WERI-Rb-1 (cell line): ENCODE results near the gene VASH1.
A peak's percentile ranks its signal among the peaks of the same experiment; 100 is the strongest.

Experiments used
- DNase-seq: peaks from one replicate; pipeline ENCODE4 v3.0.0-alpha.2; 2020
- H3K27ac ChIP-seq: fragments of 250-450 bp; sonication (Bioruptor Pico); 2 replicates; pipeline ENCODE4 v1.5.1; 2020; ENCODE audit warnings: mild to moderate bottlenecking, moderate library complexity
- H3K27me3 ChIP-seq: fragments of 250-450 bp; sonication (Bioruptor Pico); 2 replicates; pipeline ENCODE4 v1.5.1; 2021; ENCODE audit warnings: mild to moderate bottlenecking, low read depth, moderate library complexity; ENCODE audit not compliant: insufficient read depth, severe bottlenecking
- H3K36me3 ChIP-seq: fragments of 250-450 bp; sonication (Bioruptor Pico); 2 replicates; pipeline ENCODE4 v1.5.1; 2020; ENCODE audit warnings: mild to moderate bottlenecking, moderate library complexity
- H3K4me3 ChIP-seq: 2 replicates; pipeline ENCODE4 v1.5.1; 2011; ENCODE audit warnings: low read depth, mild to moderate bottlenecking, control low read depth, low read length
- H3K9me3 ChIP-seq: fragments of 250-450 bp; sonication (Bioruptor Pico); 2 replicates; pipeline ENCODE4 v1.5.1; 2021; ENCODE audit warnings: mild to moderate bottlenecking, moderate library complexity; ENCODE audit not compliant: severe bottlenecking
- TF ChIP-seq, protein P1 (sequence below): IDR thresholded peaks from 2 replicates; pipeline ENCODE4 v1.5.1; 2011; ENCODE audit warnings: low read depth, mild to moderate bottlenecking, control low read depth, inconsistent platforms, low read length

Gene VASH1

DNA sequence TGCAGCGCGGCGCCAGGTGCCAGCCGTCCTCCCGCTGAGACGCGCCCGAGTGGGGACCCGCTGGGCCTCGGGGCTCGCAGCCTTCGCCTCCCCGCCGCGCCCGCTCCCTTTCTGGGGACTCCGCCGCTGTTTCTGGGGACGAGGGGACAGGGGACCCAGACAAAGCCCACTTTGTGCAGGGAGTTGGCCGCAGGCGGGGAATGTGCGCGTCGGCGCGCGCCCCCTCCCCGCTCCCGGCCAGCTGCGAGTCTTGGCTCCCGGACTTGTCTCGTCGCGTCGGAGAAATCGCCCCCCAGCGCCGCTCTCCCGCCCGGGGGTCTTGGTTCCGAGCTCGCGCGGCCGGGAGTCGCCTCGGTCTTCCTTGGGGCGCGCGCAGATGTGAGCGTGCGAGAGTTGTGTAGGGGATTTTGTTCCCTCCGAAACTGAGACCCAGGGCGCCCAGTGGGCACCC lies 717 bp downstream of the VASH1 start:
- H3K36me3 ChIP-seq: no peaks in the 10 kb centered on the region
- peaks cover 12% of the 10 kb centered on the region for H3K27me3 ChIP-seq
- H3K4me3 ChIP-seq: peak overlapping the region; percentile 62
- H3K9me3 ChIP-seq: no peaks in the 10 kb centered on the region
- TF ChIP-seq, protein P1, sequence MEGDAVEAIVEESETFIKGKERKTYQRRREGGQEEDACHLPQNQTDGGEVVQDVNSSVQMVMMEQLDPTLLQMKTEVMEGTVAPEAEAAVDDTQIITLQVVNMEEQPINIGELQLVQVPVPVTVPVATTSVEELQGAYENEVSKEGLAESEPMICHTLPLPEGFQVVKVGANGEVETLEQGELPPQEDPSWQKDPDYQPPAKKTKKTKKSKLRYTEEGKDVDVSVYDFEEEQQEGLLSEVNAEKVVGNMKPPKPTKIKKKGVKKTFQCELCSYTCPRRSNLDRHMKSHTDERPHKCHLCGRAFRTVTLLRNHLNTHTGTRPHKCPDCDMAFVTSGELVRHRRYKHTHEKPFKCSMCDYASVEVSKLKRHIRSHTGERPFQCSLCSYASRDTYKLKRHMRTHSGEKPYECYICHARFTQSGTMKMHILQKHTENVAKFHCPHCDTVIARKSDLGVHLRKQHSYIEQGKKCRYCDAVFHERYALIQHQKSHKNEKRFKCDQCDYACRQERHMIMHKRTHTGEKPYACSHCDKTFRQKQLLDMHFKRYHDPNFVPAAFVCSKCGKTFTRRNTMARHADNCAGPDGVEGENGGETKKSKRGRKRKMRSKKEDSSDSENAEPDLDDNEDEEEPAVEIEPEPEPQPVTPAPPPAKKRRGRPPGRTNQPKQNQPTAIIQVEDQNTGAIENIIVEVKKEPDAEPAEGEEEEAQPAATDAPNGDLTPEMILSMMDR: no peak
- no peak overlapping the region for H3K27ac ChIP-seq
- DNase-seq: no peak

DNA sequence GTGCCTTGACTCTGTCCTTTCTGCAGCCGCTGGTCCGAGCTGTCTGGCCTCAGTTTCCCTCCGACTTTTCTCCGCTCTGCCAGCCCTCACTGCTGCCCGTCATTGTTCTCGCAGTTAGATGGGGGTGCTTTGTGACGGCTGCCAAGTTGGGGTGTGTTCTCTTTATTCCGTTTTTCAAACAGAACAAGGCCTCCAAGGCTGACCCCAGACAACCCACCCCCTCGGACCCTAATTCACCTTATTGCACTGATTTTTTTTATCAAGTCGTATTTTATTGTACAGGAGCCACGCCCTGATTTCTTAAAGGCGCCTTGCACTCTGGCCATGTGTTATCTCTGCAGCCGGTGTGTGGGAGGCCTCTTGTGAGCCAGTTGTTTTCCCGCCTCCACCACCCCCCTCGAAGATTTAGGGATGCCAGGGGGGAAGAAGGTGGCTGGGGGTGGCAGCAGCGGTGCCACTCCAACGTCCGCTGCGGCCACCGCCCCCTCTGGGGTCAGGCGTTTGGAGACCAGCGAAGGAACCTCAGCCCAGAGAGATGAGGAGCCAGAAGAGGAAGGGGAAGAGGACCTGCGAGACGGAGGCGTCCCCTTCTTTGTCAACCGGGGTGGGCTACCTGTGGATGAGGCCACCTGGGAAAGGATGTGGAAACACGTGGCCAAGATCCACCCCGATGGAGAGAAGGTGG lies 1.3 kb downstream of the VASH1 start:
- H3K4me3 ChIP-seq: peak overlapping the region; percentile 62
- no peaks in the 10 kb centered on the region for H3K36me3 ChIP-seq
- TF ChIP-seq, protein P1: no peak
- no peak for DNase-seq
- H3K27me3 ChIP-seq: peaks cover 12% of the 10 kb centered on the region
- H3K27ac ChIP-seq: no peak overlapping the region
- H3K9me3 ChIP-seq: no peaks in the 10 kb centered on the region

DNA sequence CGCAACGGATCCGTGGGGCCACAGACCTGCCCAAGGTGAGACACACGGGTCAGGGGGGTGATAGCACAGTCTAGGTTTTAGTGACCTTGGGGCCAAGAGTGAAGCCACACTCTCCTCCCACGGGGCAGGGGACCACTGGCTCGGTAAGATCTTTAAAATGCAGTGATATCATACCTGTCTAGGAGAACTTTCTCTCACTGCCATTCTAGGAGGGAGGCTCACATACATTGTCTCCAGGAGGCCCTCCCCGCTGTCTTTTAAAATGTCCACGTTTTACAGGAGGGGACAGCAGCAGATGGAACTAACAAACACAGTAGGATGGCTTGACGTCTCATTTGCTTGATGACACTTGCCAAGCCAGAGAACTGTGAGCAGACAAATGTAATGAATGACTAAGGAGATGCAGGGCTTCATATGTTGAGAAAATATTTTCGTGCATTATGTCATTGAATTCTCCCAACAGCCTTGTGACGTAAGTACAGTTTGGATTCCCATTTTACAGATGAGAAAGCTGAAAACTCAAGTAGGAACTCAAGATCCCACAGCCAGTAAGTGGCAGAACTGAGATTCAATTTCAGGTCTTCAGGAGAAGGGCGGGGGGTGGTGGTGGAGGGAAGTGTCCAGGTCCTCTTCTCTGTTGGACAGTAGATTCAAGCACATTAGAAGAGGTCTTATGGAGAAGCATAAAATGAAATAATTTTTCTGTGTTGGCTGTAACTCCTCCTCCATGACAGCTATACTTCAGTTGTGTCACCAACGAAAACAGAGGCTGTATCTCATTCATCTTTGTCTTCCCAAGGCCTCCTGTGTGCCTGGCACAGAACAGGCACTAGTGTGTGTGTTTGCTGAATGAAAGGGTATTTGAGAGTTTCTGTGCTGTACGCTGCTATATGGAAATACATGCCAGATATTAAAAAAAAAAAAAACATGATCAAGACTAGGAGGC lies 2.1 kb downstream of the VASH1 start:
- H3K27me3 ChIP-seq: peaks cover 12% of the 10 kb centered on the region
- no peaks in the 10 kb centered on the region for H3K9me3 ChIP-seq
- DNase-seq: no peak
- TF ChIP-seq, protein P1: no peak
- H3K27ac ChIP-seq: no peak overlapping the region
- H3K36me3 ChIP-seq: no peaks in the 10 kb centered on the region
- H3K4me3 ChIP-seq: no peak overlapping the region

DNA sequence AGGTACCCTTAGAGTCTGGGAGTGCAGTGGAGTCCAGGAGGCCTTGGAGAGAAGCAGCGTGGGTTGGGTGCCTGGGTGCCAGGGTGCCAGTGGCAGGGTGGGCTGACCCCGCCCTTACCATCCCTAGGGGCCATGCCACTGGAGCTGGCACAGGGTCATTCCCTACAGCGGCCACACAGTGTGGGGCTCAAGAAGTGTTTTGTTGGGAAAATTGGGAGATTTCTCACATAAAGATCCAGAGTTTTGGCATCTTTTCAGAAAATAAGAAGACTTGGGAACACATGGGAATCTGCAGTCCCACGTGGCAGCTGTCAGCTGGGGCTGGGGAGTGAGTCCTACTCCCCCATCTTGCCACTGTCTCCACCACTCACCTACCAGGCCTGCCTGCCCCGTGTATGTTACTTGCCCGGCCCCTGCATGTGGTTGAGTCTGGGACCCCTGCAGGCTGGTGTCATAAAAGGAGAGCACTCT lies 4.2 kb downstream of the VASH1 start:
- Histone ChIP-seq H3K9me3 (no peaks in the 10 kb centered on the region), H3K27ac (no peak overlapping the region), H3K36me3 (no peaks in the 10 kb centered on the region), H3K4me3 (no peak overlapping the region), H3K27me3 (peaks cover 12% of the 10 kb centered on the region)
- TF ChIP-seq, protein P1: no peak
- DNase-seq: no peak

DNA sequence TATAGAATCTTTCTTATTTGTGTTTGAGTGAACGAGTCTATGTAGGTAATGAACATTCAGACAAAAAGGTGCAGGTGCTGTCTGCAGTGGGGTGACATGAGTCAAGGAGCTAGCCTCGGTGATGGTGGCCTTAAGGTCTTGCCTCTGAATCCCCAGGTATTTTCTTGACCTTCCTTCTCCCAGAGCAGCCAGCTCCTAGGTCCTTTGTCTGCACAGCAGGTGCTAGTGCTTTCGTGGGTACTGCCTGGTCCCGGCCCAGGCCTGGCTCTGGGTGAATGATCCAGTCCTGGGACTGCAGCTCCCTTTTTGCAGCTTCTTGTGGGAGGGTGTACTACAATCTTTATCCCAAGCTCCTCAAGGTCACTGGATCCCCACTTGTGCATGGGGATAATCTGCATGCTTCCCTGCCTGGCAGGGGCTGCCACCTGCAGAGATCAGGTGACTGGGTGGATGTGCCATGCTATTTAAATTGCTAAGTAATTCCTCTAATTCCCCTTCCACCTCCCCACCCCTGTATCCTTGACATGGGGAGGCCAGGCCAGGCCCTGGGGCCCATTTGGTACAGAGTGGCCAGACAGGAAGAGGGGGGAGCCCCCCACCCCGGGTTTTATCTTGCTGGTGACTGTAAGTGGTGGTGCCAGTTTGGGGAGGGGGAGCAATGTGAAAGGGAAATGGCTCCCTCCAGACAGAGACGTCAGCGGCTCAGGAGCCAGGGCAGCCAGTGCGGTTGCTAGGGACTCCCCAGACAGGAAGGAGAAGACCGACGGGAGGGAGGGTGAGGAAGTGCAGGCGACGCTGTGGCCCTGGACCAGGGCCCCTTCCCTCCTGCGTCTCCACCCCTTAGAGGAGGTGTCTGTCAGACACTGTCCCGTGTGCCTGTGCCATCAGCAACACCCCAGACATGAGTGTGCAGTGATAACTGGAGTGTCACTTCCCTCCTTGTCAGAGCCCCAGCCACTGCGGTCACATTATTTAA lies 6.7 kb downstream of the VASH1 start:
- no peak overlapping the region for H3K4me3 ChIP-seq
- no peak for DNase-seq
- no peak overlapping the region for H3K27ac ChIP-seq

More for the DNA sequence above, 6.7 kb downstream of the VASH1 start:
- TF ChIP-seq, protein P1: no peak
- Histone ChIP-seq H3K27me3 (peaks cover under 1% of the 10 kb centered on the region), H3K36me3 (no peaks in the 10 kb centered on the region), H3K9me3 (no peaks in the 10 kb centered on the region)
